Caki2 (cell line): Measurements from ENCODE around the gene DHRS3. TPM values are rescaled to one million over a fixed set of nuclear protein-coding genes. Genes with fewer than 3 reads are reported as not detected.
A peak's percentile ranks its signal among the peaks of the same experiment; 100 is the strongest.

Source experiments
- DNase-seq: peaks from one replicate; pipeline ENCODE4 v3.0.0-alpha.2; 2015; ENCODE audit warnings: low read depth
- in situ Hi-C: cut with HindIII; loops from 2 replicates; pipeline ENCODE4 v1.10.0; 2016; ENCODE audit warnings: low sequenced_read_pairs, low pct_unique_long_range_greater_than_20kb, mixed read lengths
- total RNA-seq: library from RNA; depleted of rRNA; stranded (reverse); fragments of >200 nt; shearing (Covaris generic); gene quantifications from 2 replicates; pipeline ENCODE4 v1.2.3, GENCODE V29; 2014; ENCODE audit warnings: low replicate concordance

DHRS3 gene
- total RNA-seq, 1 experiment from 2014 or later: 550 TPM

GRCh38 chr1:12620931-12621330, 2.9 kb upstream of the DHRS3 start:
- no peak for DNase-seq
- in situ Hi-C loops: no loop called here

GRCh38 chr1:12620488-12620865, 2.5 kb upstream of the DHRS3 start:
- DNase-seq: no peak
- in situ Hi-C loops: no loop called here

GRCh38 chr1:12619792-12620487, 1.9 kb upstream of the DHRS3 start:
- peak; percentile 74 for DNase-seq
- in situ Hi-C loops: no loop called here

- in situ Hi-C loops: no loop called here
- peak; percentile 91 for DNase-seq
These were observed 1.2 kb upstream of the DHRS3 start for GRCh38 chr1:12618965-12619791.

- no peak for DNase-seq
- in situ Hi-C loops: no loop called here
These were observed 603 bp upstream of the DHRS3 start for GRCh38 chr1:12618661-12618964.

GRCh38 chr1:12617511-12617900, 504 bp downstream of the DHRS3 start:
- in situ Hi-C loops: no loop called here
- no peak for DNase-seq

- in situ Hi-C loops: no loop called here
- DNase-seq: no peak
These were observed 1.2 kb downstream of the DHRS3 start for GRCh38 chr1:12616709-12617373.

- in situ Hi-C loops: no loop called here
- DNase-seq: peak; percentile 54
These were observed 1.9 kb downstream of the DHRS3 start for GRCh38 chr1:12615865-12616708.

GRCh38 chr1:12615159-12615864, 2.7 kb downstream of the DHRS3 start:
- DNase-seq: peak; percentile 35

GRCh38 chr1:12614402-12615158, 3.4 kb downstream of the DHRS3 start:
- no peak for DNase-seq
- in situ Hi-C loops: no loop called here

More at GRCh38 chr1:12615159-12615864, 2.7 kb downstream of the DHRS3 start:
- in situ Hi-C loops: no loop called here

GRCh38 chr1:12613180-12613579, 4.8 kb downstream of the DHRS3 start:
- in situ Hi-C loops: no loop called here
- peak; percentile 17 for DNase-seq

GRCh38 chr1:12610941-12611340, 7.1 kb downstream of the DHRS3 start:
- no peak for DNase-seq
- in situ Hi-C loops: no loop called here

GRCh38 chr1:12610305-12610935, 7.6 kb downstream of the DHRS3 start:
- DNase-seq: no peak
- in situ Hi-C loops: no loop called here

GRCh38 chr1:12609469-12610003, 8.5 kb downstream of the DHRS3 start:
- in situ Hi-C loops: no loop called here
- DNase-seq: peak; percentile 47

- peak; percentile 47 for DNase-seq
- in situ Hi-C loops: no loop called here
These were observed 9.6 kb downstream of the DHRS3 start for GRCh38 chr1:12608311-12608957.

- peak; percentile 27 for DNase-seq
- in situ Hi-C loops: no loop called here
These were observed 10.7 kb downstream of the DHRS3 start for GRCh38 chr1:12607263-12607662.
